Fibroblast of lung (primary cell): ENCODE measurements around the gene SNX3. TPM values are rescaled to one million over a fixed set of nuclear protein-coding genes. Genes with fewer than 3 reads are reported as not detected.

Experiments used
- DNase-seq, 2 donors: peaks; one replicate each; pipeline versions ENCODE4 v3.0.0 to v3.0.0-alpha.2; 2010; ENCODE audit warnings: low read depth in 2 of 2
- H2AFZ ChIP-seq: 2 replicates; pipeline ENCODE4 v1.5.1; 2012; ENCODE audit warnings: low read length, control low read depth, inconsistent platforms
- H3K27ac ChIP-seq: 2 replicates; pipeline ENCODE4 v1.5.1; 2011; ENCODE audit warnings: low read length, control low read depth; ENCODE audit not compliant: insufficient read depth
- H3K27me3 ChIP-seq: 2 replicates; pipeline ENCODE4 v1.5.1; 2011; ENCODE audit warnings: mild to moderate bottlenecking, low read length; ENCODE audit not compliant: control insufficient read depth, insufficient read depth
- H3K36me3 ChIP-seq: 2 replicates; pipeline ENCODE4 v1.5.1; 2011; ENCODE audit warnings: low read length; ENCODE audit not compliant: control insufficient read depth, insufficient read depth
- H3K4me1 ChIP-seq: 2 replicates; pipeline ENCODE4 v1.5.1; 2011; ENCODE audit warnings: low read length; ENCODE audit not compliant: control insufficient read depth, insufficient read depth; ENCODE audit errors: extremely low read depth
- H3K4me2 ChIP-seq: 2 replicates; pipeline ENCODE4 v1.5.1; 2011; ENCODE audit warnings: low read length, control low read depth; ENCODE audit not compliant: insufficient read depth; ENCODE audit errors: extremely low read depth
- H3K4me3 ChIP-seq, 4 experiments: fragments of 200-600 bp in 1 of 4; sonication (generic) in 1 of 4; replicated peaks in 1 of 4; 2 replicates each; pipeline ENCODE4 v1.5.1; 2011 to 2016; ENCODE audit warnings: low read length in 4 of 4, low read depth in 3 of 4, mild to moderate bottlenecking in 3 of 4, control low read depth in 2 of 4, inconsistent platforms in 1 of 4, mixed read lengths in 1 of 4; ENCODE audit not compliant: insufficient read depth in 1 of 4; ENCODE audit errors: control extremely low read depth in 1 of 4
- H3K79me2 ChIP-seq: 2 replicates; pipeline ENCODE4 v1.5.1; 2012; ENCODE audit warnings: mild to moderate bottlenecking, low read length, inconsistent platforms; ENCODE audit not compliant: control insufficient read depth, insufficient read depth
- H3K9ac ChIP-seq: 2 replicates; pipeline ENCODE4 v1.5.1; 2011; ENCODE audit warnings: mild to moderate bottlenecking, low read length, control low read depth; ENCODE audit not compliant: insufficient read depth
- H3K9me3 ChIP-seq: 2 replicates; pipeline ENCODE4 v1.5.1; 2012; ENCODE audit warnings: low read depth, low read length; ENCODE audit not compliant: control insufficient read depth, insufficient read depth
- H4K20me1 ChIP-seq: 2 replicates; pipeline ENCODE4 v1.5.1; 2011; ENCODE audit warnings: low read length; ENCODE audit not compliant: control insufficient read depth, insufficient read depth; ENCODE audit errors: extremely low read depth
- EZH2 ChIP-seq: IDR thresholded peaks from 2 replicates; pipeline ENCODE4 v1.5.1; 2012; ENCODE audit warnings: low read length, control low read depth, mild to moderate bottlenecking; ENCODE audit errors: missing control alignments
- polyA plus RNA-seq, 2 donors: library from polyadenylated mRNA; depleted of rRNA in 1 of 2; stranded (reverse) in 1 of 2; unstranded in 1 of 2; fragments of >200 nt; gene quantifications; 2 replicates each; pipeline ENCODE4 v1.2.1, GENCODE V29; 2011 to 2012; ENCODE audit warnings: missing spikeins in 1 of 2
- total RNA-seq: library from RNA; depleted of rRNA; stranded (reverse); fragments of >200 nt; gene quantifications from 2 replicates; pipeline ENCODE4 v1.2.1, GENCODE V29; 2014
- TF ChIP-seq, protein P1 (sequence below), 2 donors: IDR thresholded peaks in 1 of 2; conservative IDR thresholded peaks in 1 of 2; 1 replicate in 1 of 2; 2 replicates in 1 of 2; pipeline ENCODE4 v1.5.1; 2011 to 2012; ENCODE audit warnings: low read length in 2 of 2, control low read depth in 1 of 2, inconsistent platforms in 1 of 2, low read depth in 1 of 2, mild to moderate bottlenecking in 1 of 2

The SNX3 gene
- total and polyA plus RNA-seq, 2 donors (not counting 1 experiment from before 2014, with no cell fraction given): 209 to 428 TPM

DNA sequence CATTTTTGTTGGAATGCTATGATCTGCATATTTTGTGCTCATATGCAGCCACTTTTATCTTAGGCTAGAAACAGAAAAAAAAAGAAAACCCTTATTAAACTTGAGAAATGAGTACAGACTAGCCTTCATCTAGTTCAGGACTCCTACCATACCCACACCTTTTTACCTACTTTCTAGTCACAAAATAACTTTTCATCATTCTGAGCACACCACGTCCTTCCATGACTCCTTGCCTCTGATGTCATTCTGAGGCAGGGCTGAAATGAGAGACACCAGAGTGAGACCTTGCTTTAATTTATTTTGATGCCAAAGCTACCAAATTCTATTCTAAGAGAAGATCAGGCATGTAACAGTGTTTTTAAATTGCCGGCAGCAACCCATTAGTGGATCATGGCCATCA, 38.8 kb downstream of the SNX3 start:
- Histone ChIP-seq H3K36me3 (peaks cover 1% of the 10 kb centered on the region), H4K20me1 (no peaks in the 10 kb centered on the region), H3K9ac (no peak overlapping the region), H3K79me2 (no peaks in the 10 kb centered on the region), H3K27ac (no peak overlapping the region), H3K4me1 (no peaks in the 10 kb centered on the region), H3K4me2 (no peak overlapping the region), H3K9me3 (no peaks in the 10 kb centered on the region), H2AFZ (no peak overlapping the region), H3K4me3 (no peak overlapping the region), H3K27me3 (no peaks in the 10 kb centered on the region)
- TF ChIP-seq, protein P1, sequence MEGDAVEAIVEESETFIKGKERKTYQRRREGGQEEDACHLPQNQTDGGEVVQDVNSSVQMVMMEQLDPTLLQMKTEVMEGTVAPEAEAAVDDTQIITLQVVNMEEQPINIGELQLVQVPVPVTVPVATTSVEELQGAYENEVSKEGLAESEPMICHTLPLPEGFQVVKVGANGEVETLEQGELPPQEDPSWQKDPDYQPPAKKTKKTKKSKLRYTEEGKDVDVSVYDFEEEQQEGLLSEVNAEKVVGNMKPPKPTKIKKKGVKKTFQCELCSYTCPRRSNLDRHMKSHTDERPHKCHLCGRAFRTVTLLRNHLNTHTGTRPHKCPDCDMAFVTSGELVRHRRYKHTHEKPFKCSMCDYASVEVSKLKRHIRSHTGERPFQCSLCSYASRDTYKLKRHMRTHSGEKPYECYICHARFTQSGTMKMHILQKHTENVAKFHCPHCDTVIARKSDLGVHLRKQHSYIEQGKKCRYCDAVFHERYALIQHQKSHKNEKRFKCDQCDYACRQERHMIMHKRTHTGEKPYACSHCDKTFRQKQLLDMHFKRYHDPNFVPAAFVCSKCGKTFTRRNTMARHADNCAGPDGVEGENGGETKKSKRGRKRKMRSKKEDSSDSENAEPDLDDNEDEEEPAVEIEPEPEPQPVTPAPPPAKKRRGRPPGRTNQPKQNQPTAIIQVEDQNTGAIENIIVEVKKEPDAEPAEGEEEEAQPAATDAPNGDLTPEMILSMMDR (conservative IDR thresholded peaks at IDR 0.05 in 1 of 2, IDR thresholded peaks at IDR 0.05 in 1 of 2; ENCODE audit: low read depth in 1 of 2, low read length in 2 of 2): no peak
- TF ChIP-seq EZH2: no peak
- DNase-seq: no peak

DNA sequence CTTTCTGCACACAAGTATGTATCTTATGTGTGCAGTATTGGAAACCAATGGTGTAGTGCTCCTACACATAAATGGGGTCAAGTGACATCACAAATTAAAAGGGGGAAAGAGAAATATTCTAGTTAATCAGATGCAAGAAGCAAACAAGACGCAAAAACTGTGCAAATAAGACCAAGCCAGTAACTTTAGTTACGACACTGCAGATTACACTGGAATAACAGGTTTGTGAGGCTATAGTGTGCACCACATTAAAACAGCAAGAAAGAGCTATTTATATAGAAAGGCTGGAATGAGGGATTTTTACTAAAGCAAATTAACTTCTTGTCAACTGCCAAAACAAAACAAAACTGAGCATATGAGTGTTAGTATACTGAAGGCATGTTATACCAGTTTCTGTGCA, 49.2 kb downstream of the SNX3 start:
- H3K27me3 ChIP-seq: no peaks in the 10 kb centered on the region
- no peak overlapping the region for H3K4me3 ChIP-seq
- H3K4me1 ChIP-seq: no peaks in the 10 kb centered on the region
- no peak overlapping the region for H3K9ac ChIP-seq
- no peak overlapping the region for H3K27ac ChIP-seq
- TF ChIP-seq, protein P1 (conservative IDR thresholded peaks at IDR 0.05 in 1 of 2, IDR thresholded peaks at IDR 0.05 in 1 of 2; ENCODE audit: low read depth in 1 of 2, low read length in 2 of 2): no peak
- TF ChIP-seq EZH2: no peak
- DNase-seq: no peak
- H3K79me2 ChIP-seq: no peaks in the 10 kb centered on the region
- no peaks in the 10 kb centered on the region for H3K36me3 ChIP-seq
- no peak overlapping the region for H3K4me2 ChIP-seq
- no peaks in the 10 kb centered on the region for H4K20me1 ChIP-seq
- H3K9me3 ChIP-seq: no peaks in the 10 kb centered on the region
- no peak overlapping the region for H2AFZ ChIP-seq

DNA sequence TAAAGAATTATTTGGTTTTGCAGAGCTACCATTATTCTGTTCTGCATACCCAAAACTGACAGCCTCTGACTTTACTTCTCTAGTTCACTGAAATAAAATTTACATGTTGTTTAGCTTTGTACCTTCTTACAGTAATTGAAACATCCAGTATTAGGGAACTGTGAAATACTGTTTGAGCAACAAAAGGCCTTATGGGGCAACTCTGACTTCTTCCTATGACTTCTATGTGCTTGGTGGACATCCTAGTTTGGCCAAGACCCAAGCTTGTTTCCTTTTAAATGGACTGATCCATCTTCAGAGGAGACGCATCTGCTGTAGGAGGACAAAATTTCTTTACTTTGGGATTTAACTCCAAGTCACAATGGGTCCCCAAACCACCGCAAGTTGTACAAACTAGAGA, 50.3 kb downstream of the SNX3 start:
- Histone ChIP-seq H3K27ac (no peak overlapping the region), H2AFZ (no peak overlapping the region), H3K27me3 (no peaks in the 10 kb centered on the region), H3K36me3 (no peaks in the 10 kb centered on the region), H3K4me2 (no peak overlapping the region), H3K4me3 (no peak overlapping the region), H3K4me1 (no peaks in the 10 kb centered on the region), H3K9me3 (no peaks in the 10 kb centered on the region), H4K20me1 (no peaks in the 10 kb centered on the region), H3K9ac (no peak overlapping the region), H3K79me2 (no peaks in the 10 kb centered on the region)
- TF ChIP-seq EZH2: no peak
- TF ChIP-seq, protein P1 (conservative IDR thresholded peaks at IDR 0.05 in 1 of 2, IDR thresholded peaks at IDR 0.05 in 1 of 2; ENCODE audit: low read depth in 1 of 2, low read length in 2 of 2): no peak
- DNase-seq: no peak
